Type B pancreatic cell (in vitro differentiated cells): ENCODE results near the gene VANGL2. TPM values are rescaled to one million over a fixed set of nuclear protein-coding genes. Genes with fewer than 3 reads are reported as not detected.

Experiments
- DNase-seq: peaks from one replicate; pipeline ENCODE4 v3.0.0; 2021; ENCODE audit warnings: mixed read lengths; ENCODE audit not compliant: unreplicated experiment; ENCODE audit errors: extremely low spot score
- H3K27ac Mint-ChIP-seq: 2 replicates; pipeline ENCODE4 v1.8.0; 2021; ENCODE audit warnings: mild to moderate bottlenecking, mixed read lengths
- H3K27me3 Mint-ChIP-seq: 2 replicates; pipeline ENCODE4 v1.8.0; 2021; ENCODE audit warnings: mixed read lengths
- H3K36me3 Mint-ChIP-seq: 2 replicates; pipeline ENCODE4 v1.8.0; 2021; ENCODE audit warnings: mixed read lengths
- H3K4me1 Mint-ChIP-seq: one replicate; pipeline ENCODE4 v1.8.0; 2021; ENCODE audit warnings: mixed read lengths; ENCODE audit not compliant: unreplicated experiment
- H3K4me3 Mint-ChIP-seq: 2 replicates; pipeline ENCODE4 v1.8.0; 2021; ENCODE audit warnings: mild to moderate bottlenecking, mixed read lengths
- H3K9me3 Mint-ChIP-seq: 2 replicates; pipeline ENCODE4 v1.8.0; 2021; ENCODE audit warnings: mixed read lengths
- CTCF ChIP-seq: fragments of 200-600 bp; sonication (generic); conservative IDR thresholded peaks from 2 replicates; pipeline ENCODE4 v1.5.0; 2021; ENCODE audit warnings: antibody characterized with exemption, mild to moderate bottlenecking
- total RNA-seq: library from RNA; stranded (reverse); gene quantifications from 2 replicates; pipeline ENCODE4 v1.2.1, GENCODE V29; 2021; ENCODE audit warnings: low replicate concordance

The VANGL2 gene
- total RNA-seq, 1 donor from 2014 or later = 67.3 TPM

- H3K36me3 Mint-ChIP-seq = no peaks in the 10 kb centered on the region
- DNase-seq = no peak
- peaks cover 2% of the 10 kb centered on the region for H3K9me3 Mint-ChIP-seq
- no peak overlapping the region for H3K27ac Mint-ChIP-seq
- H3K4me1 Mint-ChIP-seq = no peaks in the 10 kb centered on the region
- no peak for TF ChIP-seq CTCF
- H3K4me3 Mint-ChIP-seq = no peak overlapping the region
- no peaks in the 10 kb centered on the region for H3K27me3 Mint-ChIP-seq
These were observed 54.8 kb downstream of the VANGL2 start for GRCh38 chr1:160455153-160455517.

- no peak for TF ChIP-seq CTCF
- H3K4me1 Mint-ChIP-seq = peaks cover 4% of the 10 kb centered on the region
- no peak overlapping the region for H3K27ac Mint-ChIP-seq
- no peak overlapping the region for H3K4me3 Mint-ChIP-seq
- H3K9me3 Mint-ChIP-seq = no peaks in the 10 kb centered on the region
- no peaks in the 10 kb centered on the region for H3K36me3 Mint-ChIP-seq
- DNase-seq = no peak
- H3K27me3 Mint-ChIP-seq = peaks cover 8% of the 10 kb centered on the region
These were observed 58.7 kb downstream of the VANGL2 start for GRCh38 chr1:160459056-160459455.

- H3K36me3 Mint-ChIP-seq = no peaks in the 10 kb centered on the region
- H3K4me3 Mint-ChIP-seq = no peak overlapping the region
These were observed 59.3 kb downstream of the VANGL2 start for GRCh38 chr1:160459687-160460086.

GRCh38 chr1:160460214-160460642 is 59.9 kb downstream of the VANGL2 start:
- no peak for TF ChIP-seq CTCF
- DNase-seq = no peak
- Mint-ChIP-seq H3K36me3 (no peaks in the 10 kb centered on the region), H3K4me3 (no peak overlapping the region), H3K9me3 (no peaks in the 10 kb centered on the region), H3K4me1 (peaks cover 4% of the 10 kb centered on the region), H3K27me3 (peaks cover 14% of the 10 kb centered on the region), H3K27ac (no peak overlapping the region)

More at GRCh38 chr1:160459687-160460086, 59.3 kb downstream of the VANGL2 start:
- H3K27me3 Mint-ChIP-seq = peaks cover 11% of the 10 kb centered on the region
- peaks cover 4% of the 10 kb centered on the region for H3K4me1 Mint-ChIP-seq
- TF ChIP-seq CTCF = no peak
- no peak overlapping the region for H3K27ac Mint-ChIP-seq
- no peaks in the 10 kb centered on the region for H3K9me3 Mint-ChIP-seq
- DNase-seq = no peak

- H3K27ac Mint-ChIP-seq = no peak overlapping the region
- no peak overlapping the region for H3K4me3 Mint-ChIP-seq
- H3K27me3 Mint-ChIP-seq = peaks cover 20% of the 10 kb centered on the region
- DNase-seq = no peak
- H3K36me3 Mint-ChIP-seq = no peaks in the 10 kb centered on the region
- H3K4me1 Mint-ChIP-seq = peaks cover 4% of the 10 kb centered on the region
- no peaks in the 10 kb centered on the region for H3K9me3 Mint-ChIP-seq
- no peak for TF ChIP-seq CTCF
These were observed 60.4 kb downstream of the VANGL2 start for GRCh38 chr1:160460683-160461287.
